Ascending aorta (tissue), 2 donors: Measurements from ENCODE around the gene GINM1. TPM values are rescaled to one million over a fixed set of nuclear protein-coding genes. Genes with fewer than 3 reads are reported as not detected.

Source experiments
- DNase-seq, 2 donors: peaks; one replicate each; pipeline ENCODE4 v3.0.0-alpha.2; 2019; ENCODE audit warnings: low spot score in 2 of 2
- H3K27ac ChIP-seq, 2 donors: fragments of 200-600 bp; sonication (generic); one replicate each; pipeline ENCODE4 v1.5.1; 2016 to 2017; ENCODE audit warnings: mild to moderate bottlenecking in 1 of 2
- H3K27me3 ChIP-seq: fragments of 200-600 bp; sonication (generic); one replicate; pipeline ENCODE4 v1.5.1; 2017
- H3K36me3 ChIP-seq, 2 donors: fragments of 200-600 bp; sonication (generic); one replicate each; pipeline ENCODE4 v1.5.1; 2016
- H3K4me1 ChIP-seq, 2 donors: fragments of 200-600 bp; sonication (generic); one replicate each; pipeline ENCODE4 v1.5.1; 2016 to 2017; ENCODE audit warnings: mild to moderate bottlenecking in 1 of 2
- H3K4me3 ChIP-seq, 2 donors: fragments of 200-600 bp; sonication (generic); one replicate each; pipeline ENCODE4 v1.5.1; 2016 to 2017; ENCODE audit warnings: mild to moderate bottlenecking in 1 of 2
- H3K9me3 ChIP-seq, 2 donors: fragments of 200-600 bp; sonication (generic); one replicate each; pipeline ENCODE4 v1.5.1; 2016
- intact Hi-C: fragments of 100-400 bp; cut with DNase I; formaldehyde crosslinking; loops from one replicate; pipeline ENCODE4 v1.15.1; 2023
- total RNA-seq: library from RNA; depleted of rRNA; stranded (reverse); fragments of >200 nt; gene quantifications from one replicate; pipeline ENCODE4 v1.1.0, GENCODE V29; 2016
- TF ChIP-seq, protein P1 (sequence below), 3 experiments: fragments of 200-600 bp in 2 of 3; fragments of 450-650 bp in 1 of 3; sonication (generic) in 2 of 3; IDR thresholded peaks; one replicate each; pipeline ENCODE4 v1.5.1; 2016 to 2019; ENCODE audit warnings: antibody characterized with exemption in 3 of 3, mild to moderate bottlenecking in 1 of 3, moderate library complexity in 1 of 3

The GINM1 gene, protein sequence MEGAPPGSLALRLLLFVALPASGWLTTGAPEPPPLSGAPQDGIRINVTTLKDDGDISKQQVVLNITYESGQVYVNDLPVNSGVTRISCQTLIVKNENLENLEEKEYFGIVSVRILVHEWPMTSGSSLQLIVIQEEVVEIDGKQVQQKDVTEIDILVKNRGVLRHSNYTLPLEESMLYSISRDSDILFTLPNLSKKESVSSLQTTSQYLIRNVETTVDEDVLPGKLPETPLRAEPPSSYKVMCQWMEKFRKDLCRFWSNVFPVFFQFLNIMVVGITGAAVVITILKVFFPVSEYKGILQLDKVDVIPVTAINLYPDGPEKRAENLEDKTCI
- 36.4 TPM for total RNA-seq

DNA sequence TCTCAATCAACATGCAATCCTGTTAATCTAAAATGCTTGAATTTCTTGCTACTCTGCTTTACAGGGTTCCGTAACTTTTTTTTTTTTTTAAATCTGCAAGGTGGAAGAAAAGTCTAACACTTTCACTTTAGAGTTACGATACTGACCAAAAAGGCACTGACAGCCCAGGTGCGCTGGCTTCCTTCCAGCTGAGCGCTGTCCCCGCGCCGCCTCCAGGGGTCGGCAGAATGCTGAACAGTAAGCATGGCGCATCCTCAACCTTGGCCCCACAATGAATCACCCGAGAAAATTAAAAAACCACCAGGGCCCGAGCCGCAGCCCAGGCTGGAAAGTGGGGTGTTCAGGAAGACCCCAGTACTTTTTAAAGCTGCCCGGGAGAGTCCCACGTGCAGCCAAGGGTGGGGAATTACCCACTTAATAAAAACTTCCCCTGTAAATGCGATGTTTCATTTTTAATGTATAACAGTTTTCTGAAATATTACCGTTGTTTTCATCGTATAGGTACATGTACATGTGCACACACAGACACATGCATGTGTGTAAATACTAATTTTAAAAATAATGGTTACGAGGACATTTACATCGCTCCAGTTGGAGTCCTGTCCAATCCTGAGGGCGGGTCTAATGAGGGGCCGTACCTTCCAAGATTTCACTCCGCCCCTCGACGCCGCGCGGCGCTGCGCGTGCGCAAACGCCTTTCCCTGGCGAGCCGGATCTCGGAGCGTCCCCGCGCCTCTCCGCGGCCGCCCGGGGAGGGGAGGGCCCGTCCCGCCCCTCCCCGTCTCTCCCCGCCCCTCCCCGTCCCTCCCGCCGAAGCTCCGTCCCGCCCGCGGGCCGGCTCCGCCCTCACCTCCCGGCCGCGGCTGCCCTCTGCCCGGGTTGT is at the start of gene GINM1:
TSS of gene GINM1 (plus strand) at position 849 of the 883 bp plus-strand sequence. CDS start 40 bp downstream, outside the sequence.
- intact Hi-C loops = loop anchor here (1.0 to 5.0 kb wide), 3 partner anchors 19 to 152 kb away; partner anchors contain the start of genes KATNA1, LATS1 and PPIL4
- peaks cover 0 to 2% of the 10 kb centered on the region in 2 donors for H3K36me3 ChIP-seq
- H3K4me1 ChIP-seq = peaks cover 0 to 12% of the 10 kb centered on the region in 2 donors
- H3K27me3 ChIP-seq = no peaks in the 10 kb centered on the region
- peak; percentile 70 to 96 for DNase-seq
- H3K27ac ChIP-seq = peak within 1 kb of the TSS; percentile 92 to 98
- H3K4me3 ChIP-seq = peak within 1 kb of the TSS; percentile 81 to 100
- H3K9me3 ChIP-seq = no peaks in the 10 kb centered on the region
- TF ChIP-seq, protein P1, sequence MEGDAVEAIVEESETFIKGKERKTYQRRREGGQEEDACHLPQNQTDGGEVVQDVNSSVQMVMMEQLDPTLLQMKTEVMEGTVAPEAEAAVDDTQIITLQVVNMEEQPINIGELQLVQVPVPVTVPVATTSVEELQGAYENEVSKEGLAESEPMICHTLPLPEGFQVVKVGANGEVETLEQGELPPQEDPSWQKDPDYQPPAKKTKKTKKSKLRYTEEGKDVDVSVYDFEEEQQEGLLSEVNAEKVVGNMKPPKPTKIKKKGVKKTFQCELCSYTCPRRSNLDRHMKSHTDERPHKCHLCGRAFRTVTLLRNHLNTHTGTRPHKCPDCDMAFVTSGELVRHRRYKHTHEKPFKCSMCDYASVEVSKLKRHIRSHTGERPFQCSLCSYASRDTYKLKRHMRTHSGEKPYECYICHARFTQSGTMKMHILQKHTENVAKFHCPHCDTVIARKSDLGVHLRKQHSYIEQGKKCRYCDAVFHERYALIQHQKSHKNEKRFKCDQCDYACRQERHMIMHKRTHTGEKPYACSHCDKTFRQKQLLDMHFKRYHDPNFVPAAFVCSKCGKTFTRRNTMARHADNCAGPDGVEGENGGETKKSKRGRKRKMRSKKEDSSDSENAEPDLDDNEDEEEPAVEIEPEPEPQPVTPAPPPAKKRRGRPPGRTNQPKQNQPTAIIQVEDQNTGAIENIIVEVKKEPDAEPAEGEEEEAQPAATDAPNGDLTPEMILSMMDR (IDR thresholded peaks at IDR 0.05) = peak; percentile 38 to 53 (median 43)

DNA sequence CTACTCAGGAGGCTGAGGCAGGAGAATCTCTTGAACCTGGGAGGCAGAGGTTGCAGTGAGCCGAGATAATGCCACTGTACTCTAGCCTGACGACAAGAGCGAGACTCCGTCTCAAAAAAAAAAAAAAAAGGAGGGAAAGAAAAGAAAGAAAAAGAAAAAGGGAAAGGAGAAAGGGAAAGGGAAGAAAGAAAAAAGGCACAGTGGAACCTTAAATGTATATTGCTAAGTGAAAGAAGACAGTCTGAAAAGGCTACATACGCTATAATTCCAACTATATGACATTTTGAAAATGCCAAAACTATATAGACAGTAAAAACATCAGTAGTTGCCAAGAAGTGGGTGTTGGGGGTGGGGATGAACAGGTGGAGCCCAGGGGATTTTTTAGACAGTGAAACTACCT is 36.5 kb upstream of the GINM1 start:
- intact Hi-C loops = no loop called here
- DNase-seq = no peak
- H3K4me1 ChIP-seq = no peaks in the 10 kb centered on the region
- no peak overlapping the region for H3K27ac ChIP-seq
- TF ChIP-seq, protein P1 (IDR thresholded peaks at IDR 0.05) = no peak
- H3K4me3 ChIP-seq = no peak overlapping the region
- H3K36me3 ChIP-seq = peaks cover 80 to 95% of the 10 kb centered on the region in 2 donors
- H3K9me3 ChIP-seq = no peaks in the 10 kb centered on the region
- no peaks in the 10 kb centered on the region for H3K27me3 ChIP-seq

DNA sequence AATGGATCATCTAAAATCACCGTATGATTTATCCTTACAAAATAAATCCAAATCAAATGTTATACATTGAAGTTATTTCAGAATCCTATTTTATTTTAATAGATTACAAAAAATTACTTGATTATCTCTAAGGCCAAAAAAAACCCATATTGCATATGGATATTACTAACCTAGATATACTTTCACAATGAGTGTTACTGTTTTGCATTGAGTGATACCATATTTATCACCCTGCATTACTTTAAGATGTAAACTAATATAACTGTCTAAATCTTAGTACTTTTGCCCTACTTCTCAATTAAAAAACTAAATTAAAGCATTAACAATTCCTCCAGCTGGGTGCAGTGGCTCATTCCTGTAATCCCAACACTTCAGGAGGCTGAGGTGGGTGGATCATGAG is 31.4 kb upstream of the GINM1 start:
- Histone ChIP-seq H3K4me3 (no peak overlapping the region), H3K27ac (no peak overlapping the region), H3K27me3 (no peaks in the 10 kb centered on the region), H3K4me1 (no peaks in the 10 kb centered on the region), H3K9me3 (no peaks in the 10 kb centered on the region), H3K36me3 (peaks cover 87 to 96% of the 10 kb centered on the region in 2 donors)
- TF ChIP-seq, protein P1 (IDR thresholded peaks at IDR 0.05) = no peak
- no peak for DNase-seq
- intact Hi-C loops = no loop called here

DNA sequence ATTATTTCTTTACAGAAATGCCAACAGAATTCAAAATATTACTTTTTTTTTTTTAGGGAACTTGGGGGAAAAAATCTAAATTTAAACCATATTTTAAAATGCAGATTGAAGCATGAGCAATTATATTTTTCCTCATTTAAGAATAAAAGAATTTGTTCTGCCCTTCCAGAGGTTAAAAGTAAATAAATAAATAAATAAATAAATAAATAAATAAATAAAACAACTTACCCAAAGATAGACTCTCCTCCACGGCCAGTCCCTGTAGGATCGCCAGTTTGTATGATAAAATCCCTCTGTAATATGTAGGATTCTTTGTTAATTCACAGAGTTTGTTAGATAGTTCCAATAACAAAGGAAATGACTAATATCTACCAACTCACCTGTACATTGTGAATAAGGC is 25.0 kb upstream of the GINM1 start:
- H3K9me3 ChIP-seq = no peaks in the 10 kb centered on the region
- H3K27ac ChIP-seq = no peak overlapping the region
- intact Hi-C loops = loop anchor here (10.0 kb wide), 1 partner anchor 226 kb away; the partner anchor contains the start of gene TAB2
- no peak for DNase-seq
- peaks cover 44 to 46% of the 10 kb centered on the region in 2 donors for H3K36me3 ChIP-seq
- no peaks in the 10 kb centered on the region for H3K27me3 ChIP-seq
- peaks cover 4 to 20% of the 10 kb centered on the region in 2 donors for H3K4me1 ChIP-seq
- H3K4me3 ChIP-seq = no peak overlapping the region
- TF ChIP-seq, protein P1 (IDR thresholded peaks at IDR 0.05) = no peak

DNA sequence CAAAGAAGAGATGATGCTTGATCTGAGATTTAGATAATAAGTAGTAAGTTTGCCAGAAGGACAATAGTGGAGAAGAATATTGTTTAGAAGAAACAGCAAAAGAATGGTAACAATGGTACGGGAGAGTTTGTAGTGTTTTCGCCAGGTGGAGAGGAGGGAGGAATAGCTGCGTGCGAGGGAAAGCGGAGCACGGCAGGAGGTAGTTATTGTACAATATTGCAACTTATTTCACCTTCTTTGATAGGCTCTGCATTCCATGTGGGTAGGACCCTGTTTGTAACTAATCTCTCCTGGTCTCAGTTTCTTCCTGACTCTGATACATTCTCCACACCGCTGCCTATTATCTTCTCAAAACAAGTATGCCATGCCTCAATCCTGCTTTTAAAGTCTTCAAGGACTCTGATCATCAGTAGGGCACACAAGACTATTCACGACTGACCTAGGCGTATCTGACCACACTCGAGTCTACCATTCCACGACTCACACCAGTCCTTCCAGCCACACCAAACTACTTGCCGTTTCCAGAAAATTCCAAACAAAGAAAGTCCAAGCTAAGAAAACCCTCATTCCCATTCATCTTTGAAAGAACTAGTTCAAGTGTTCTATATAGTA is 21.4 kb upstream of the GINM1 start:
- TF ChIP-seq, protein P1 (IDR thresholded peaks at IDR 0.05) = no peak
- DNase-seq = no peak
- Histone ChIP-seq H3K4me1 (peaks cover 4 to 25% of the 10 kb centered on the region in 2 donors), H3K9me3 (no peaks in the 10 kb centered on the region), H3K27me3 (no peaks in the 10 kb centered on the region), H3K4me3 (peak overlapping the region; percentile 72 to 84), H3K36me3 (peaks cover 9 to 12% of the 10 kb centered on the region in 2 donors), H3K27ac (peak overlapping the region; percentile 88 to 98)
- intact Hi-C loops = loop anchor here (5.0 to 10.0 kb wide), 2 partner anchors 173 to 230 kb away; partner anchors contain the start of genes LATS1 and TAB2
